GM11168 (cell line): ENCODE measurements around the gene PAN3.
"Not testable (repeated sequence)": the region's sequence is repeated elsewhere in the genome, so short reads cannot be mapped to it uniquely, and the experiment has no call there.

ENCODE experiments used
- in situ Hi-C: fragments of 300-500 bp; cut with MboI; formaldehyde crosslinking; loops from one replicate; pipeline ENCODE4 v1.12.0; 2022; ENCODE audit warnings: low sequenced_read_pairs; ENCODE audit not compliant: unreplicated experiment

Gene PAN3

DNA sequence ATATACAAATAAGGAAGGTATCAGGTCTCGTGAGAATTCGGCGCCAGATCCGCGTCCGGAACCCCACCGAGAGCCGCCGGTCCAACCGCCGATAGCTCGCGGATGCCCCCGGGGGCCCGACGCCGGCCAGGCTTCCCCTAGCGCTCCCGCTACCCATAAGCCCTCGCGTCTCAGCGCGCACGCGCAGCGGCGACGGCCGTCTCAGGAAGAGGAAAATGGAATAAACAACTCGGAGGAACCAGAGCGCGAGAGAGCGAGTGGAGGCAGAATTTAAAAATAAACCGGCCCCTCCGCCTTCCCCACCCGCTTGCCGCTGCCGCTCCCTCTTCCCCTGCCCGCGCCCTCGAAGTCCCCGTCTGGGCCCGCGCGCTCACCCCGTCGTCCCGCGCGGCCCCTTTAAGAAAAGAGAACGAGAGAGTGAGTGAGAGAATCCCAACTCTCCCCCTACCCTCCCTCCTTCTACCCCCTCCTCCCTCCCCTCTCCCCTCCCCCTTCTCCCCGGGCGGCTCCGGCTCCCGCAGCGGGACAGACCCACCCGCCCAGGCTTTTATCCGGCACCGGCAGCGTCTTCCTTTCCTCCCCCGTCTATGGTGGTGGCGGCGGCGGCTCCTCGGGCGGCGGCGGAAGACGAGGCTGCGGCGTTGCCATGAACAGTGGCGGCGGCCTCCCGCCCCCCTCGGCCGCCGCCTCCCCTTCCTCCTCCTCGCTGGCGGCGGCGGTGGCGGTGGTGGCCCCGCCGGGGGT lies at the start of gene PAN3:
Gene PAN3, plus strand, starts transcription at position 534 of the 744 bp plus-strand sequence. Its CDS starts 113 bp downstream, at position 647.
- in situ Hi-C loops = no loop called here

- in situ Hi-C loops = no loop called here
Observed at GRCh38 chr13:28089065-28089464, 49.3 kb upstream of the PAN3 start.

- in situ Hi-C loops = no loop called here
Observed at GRCh38 chr13:28092431-28092830, 45.9 kb upstream of the PAN3 start.

GRCh38 chr13:28093881-28094280 lies 44.5 kb upstream of the PAN3 start:
- in situ Hi-C loops = no loop called here

DNA sequence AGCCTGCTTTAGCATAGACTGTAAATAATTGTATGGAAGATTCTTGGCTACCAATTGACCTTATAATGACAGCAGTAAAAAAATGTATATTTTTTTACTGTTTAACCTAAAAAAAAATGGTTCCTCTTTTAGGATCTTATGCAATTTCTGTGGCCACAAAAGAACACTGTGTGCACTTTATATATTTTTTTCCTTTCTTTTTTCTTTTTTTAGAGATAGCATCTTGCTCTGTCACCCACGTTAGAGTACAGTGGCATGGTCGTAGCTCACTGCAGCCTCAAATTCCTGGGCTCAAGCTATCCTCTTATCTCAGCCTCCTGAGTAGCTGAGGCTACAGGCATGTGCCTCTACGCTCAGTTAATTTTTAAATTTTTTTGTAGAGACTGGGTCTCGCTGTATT lies 44.0 kb upstream of the PAN3 start:
- in situ Hi-C loops = no loop called here

GRCh38 chr13:28097503-28097902 lies 40.8 kb upstream of the PAN3 start:
- in situ Hi-C loops = no loop called here

DNA sequence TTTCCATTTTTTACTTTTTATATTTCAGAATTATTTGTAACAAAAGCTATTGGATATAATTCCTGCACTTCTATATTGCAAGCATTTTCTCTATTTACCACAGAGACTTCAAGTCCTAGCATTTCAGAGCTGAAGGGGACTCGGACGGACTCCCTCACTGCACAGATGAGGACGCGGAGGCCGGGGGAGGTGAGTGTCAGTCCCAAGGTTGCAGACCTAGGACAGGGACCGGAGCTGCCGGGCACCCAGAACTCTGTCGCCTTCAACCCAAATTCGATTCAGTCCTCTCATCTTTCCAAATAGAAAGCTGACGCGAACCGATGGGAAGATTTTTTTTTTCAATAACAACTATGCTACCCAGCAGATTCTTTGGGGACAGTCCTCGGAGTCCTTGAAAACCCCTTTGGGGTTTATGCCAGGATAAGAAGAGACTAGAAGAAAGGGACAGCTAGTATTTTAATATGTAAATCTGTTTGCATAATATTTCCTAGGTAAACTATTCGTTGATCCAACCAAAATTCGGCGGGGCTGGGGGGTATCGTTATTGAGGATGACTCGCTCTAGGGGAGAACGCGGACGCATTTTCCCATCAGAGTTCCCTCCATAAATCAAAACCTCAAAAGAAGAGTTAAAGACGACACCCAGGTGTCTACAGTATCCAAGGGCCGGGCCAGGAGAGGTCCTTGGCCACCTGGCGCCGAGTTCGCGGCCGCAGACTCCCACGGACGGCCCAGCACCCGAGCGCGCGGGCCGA lies 38.8 kb upstream of the PAN3 start:
- in situ Hi-C loops = no loop called here

DNA sequence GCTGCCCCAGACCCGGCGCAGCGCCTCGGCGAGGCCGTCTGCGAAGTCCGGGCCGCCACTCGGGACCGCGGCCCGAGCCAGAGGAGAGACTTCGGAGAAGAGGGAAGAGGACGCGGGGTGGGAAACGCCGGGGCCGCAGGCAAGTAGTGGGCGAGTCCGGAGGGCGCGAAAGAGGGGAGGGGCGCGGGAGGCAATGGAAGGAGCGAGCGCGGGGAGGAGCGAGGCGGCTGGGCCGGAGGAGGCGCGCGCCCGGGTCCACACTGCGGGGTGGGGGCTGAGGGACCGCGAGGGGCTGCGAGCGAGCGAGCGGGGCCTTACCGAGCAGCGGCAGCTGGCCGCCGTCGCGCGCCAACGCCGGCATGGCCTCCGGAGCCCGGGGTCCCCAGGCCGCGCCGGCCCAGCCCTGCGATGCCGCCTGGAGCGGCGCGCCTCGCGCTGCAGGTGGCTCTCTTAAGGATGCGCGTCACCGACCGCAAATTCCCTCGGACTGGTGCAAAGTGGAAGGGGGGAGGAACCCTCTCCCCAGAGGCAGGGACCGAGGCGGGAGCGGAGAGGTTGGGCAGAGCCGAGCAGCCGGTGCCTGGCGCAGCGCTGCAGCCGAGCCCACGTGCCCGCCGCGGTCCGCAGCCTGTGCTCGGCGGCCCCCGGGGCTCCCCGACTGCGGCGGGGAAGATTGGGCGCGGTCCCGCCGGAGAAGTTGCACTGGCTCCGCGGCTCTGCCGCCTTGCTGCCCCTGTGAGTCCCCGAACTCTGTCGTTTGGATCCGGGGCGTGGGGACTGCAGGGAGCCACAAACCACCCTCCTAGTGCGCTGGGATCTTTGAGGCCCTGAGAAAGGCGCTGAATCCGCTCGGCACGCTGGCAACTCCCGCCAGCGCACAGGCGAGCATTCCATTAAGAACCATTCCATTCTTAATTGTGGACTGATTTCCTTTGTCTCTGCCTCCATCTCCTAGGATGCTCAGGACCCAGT lies 37.9 kb upstream of the PAN3 start, which contains the start of gene FLT3:
Gene FLT3, minus strand, starts transcription at position 427 of the 972 bp plus-strand sequence. Its CDS starts 66 bp downstream, at position 361.
- in situ Hi-C loops = no loop called here

DNA sequence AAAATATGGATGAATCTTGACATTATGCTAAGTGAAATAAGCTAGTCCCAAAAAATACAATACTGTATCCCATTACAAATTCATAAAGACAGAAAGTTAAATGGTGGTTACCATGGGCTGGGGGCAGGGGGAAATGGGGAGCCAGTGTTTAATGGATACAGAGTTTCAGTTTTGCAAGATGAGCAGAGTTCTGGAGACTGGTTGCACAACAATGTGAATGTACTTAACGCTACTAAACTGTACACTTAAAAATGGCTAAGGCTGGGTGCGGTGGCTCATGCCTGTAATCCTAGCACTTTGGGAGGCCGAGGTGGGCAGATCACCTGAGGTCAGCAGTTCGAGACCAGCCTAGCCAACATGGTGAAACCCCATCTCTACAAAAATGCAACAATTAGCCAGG lies 36.5 kb upstream of the PAN3 start:
- in situ Hi-C loops = not testable (repeated sequence)

GRCh38 chr13:28106976-28107375 lies 31.4 kb upstream of the PAN3 start:
- in situ Hi-C loops = no loop called here

DNA sequence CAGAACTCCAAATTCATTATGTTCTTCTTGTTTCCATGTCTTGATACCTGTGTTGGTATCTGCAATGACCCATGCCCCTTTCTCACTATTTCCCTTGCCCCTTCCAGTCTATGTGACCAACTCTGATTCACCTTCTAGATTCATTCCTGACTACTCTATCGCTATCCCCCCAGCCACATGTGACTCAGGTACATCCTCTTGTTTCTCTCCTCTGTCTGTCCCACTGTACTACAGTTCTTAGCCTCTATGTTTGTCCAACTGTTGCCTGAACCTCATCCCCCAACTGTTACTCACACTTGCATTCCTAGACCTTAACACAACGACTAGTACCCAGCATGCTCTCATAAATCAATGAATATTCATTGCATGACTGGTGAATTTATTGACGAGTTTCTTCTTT lies 27.9 kb upstream of the PAN3 start:
- in situ Hi-C loops = no loop called here

- in situ Hi-C loops = no loop called here
Observed at GRCh38 chr13:28116736-28117135, 21.6 kb upstream of the PAN3 start.

DNA sequence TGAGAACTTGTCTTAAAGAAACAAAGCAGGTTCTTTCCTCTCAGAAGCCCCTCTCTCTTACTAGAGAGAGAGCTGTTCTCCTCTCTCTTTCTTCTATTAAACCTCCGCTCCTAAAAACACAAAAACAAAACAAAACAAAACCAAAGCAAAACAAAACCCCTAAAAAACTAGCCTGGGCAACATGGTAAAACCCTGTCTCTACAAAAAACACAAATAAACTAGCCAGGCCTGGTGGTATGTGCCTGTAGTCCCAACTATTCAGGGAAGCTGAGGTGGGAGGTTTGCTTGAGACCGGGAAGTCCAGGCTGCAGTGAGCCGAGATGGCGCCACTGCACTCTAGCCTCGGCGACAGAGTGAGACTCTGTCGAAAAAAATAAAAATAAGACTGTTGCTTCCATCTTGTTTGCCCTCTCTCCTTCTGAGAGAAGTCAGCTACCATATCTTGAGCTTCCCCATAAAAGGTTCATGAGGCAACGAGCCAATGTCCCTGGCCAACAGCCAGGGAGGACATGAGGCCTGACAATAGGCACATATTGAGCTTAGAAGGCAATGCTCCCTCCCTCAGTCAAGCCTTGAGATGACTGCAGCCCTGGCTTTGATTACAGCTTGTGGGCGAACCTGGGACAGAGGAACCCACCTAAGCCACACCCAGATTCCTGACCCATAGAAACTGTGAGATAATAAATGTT lies 20.5 kb upstream of the PAN3 start:
- in situ Hi-C loops = no loop called here

DNA sequence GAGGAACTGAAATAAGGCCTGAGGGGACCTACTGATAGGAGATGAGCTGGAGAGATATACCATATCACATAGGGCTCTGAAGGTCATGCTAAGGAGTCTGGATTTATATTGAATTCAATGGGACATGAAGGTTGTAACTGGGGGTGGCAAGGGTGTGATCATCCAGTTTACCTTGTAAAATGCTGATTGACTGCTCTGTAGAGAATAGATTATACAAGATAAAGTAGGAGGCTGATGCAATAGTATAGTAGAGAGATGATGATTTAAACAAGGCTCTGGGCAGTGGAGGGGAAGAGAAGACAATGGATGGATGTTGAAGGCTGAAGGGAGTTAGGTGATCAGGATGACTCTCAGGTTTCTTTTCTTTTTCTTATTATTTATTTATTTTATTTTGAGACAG lies 18.0 kb upstream of the PAN3 start:
- in situ Hi-C loops = no loop called here

- in situ Hi-C loops = no loop called here
Observed at GRCh38 chr13:28121224-28121623, 17.1 kb upstream of the PAN3 start.

DNA sequence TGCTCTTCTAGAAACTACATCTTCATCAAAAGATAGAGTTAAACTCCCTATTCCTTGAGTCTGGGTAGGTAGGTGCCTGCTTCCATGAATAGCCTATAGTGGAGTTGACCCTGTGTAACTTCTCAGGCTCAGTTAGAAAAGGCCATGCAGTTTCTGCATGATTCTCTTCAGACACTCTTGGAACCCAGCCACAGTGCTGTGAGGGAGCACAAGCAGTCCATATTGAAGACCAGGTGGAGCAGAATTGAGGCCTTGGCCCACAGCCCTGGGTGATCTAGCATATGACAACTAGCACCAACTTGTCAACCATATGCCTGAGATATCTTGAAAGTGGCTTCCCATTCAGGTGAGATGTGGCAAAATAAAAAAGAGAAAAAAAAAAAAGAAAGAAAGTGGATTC lies 10.3 kb upstream of the PAN3 start:
- in situ Hi-C loops = no loop called here

GRCh38 chr13:28128926-28129325 lies 9.4 kb upstream of the PAN3 start:
- in situ Hi-C loops = no loop called here

GRCh38 chr13:28129911-28130693 lies 8.2 kb upstream of the PAN3 start:
- in situ Hi-C loops = no loop called here

GRCh38 chr13:28131646-28132045 lies 6.7 kb upstream of the PAN3 start:
- in situ Hi-C loops = no loop called here
